ENCODE measurements around the gene SNX33. TPM values are rescaled to one million over a fixed set of nuclear protein-coding genes. Genes with fewer than 3 reads are reported as not detected.
A peak's percentile ranks its signal among the peaks of the same experiment; 100 is the strongest.
"Not testable (repeated sequence)": the region's sequence is repeated elsewhere in the genome, so short reads cannot be mapped to it uniquely, and the experiment has no call there.

Gene SNX33
- total and polyA plus RNA-seq, 2 donors from 2014 or later: 14.2 to 20.2 TPM

- no peak for DNase-seq
- Histone ChIP-seq H3K4me1 (ENCODE audit: control insufficient read depth in 2 of 3, insufficient read depth in 2 of 3, low read depth in 1 of 3, low read length in 3 of 3) (no peaks in the 10 kb centered on the region), H3K4me3 (ENCODE audit: low read length in 3 of 3) (no peak overlapping the region), H3K27ac (ENCODE audit: low read depth in 2 of 2, low read length in 2 of 2) (no peak overlapping the region), H3K9ac (ENCODE audit: low read length in 3 of 3) (no peak overlapping the region), H3K27me3 (ENCODE audit: control insufficient read depth, insufficient read depth, low read length) (no peaks in the 10 kb centered on the region), H3K9me3 (ENCODE audit: control insufficient read depth in 2 of 3, insufficient read depth in 1 of 3, low read length in 3 of 3) (no peaks in the 10 kb centered on the region), H3K36me3 (ENCODE audit: control insufficient read depth in 2 of 3, insufficient read depth in 3 of 3, low read length in 3 of 3) (no peaks in the 10 kb centered on the region)
- intact Hi-C loops (cut with DNase I): no loop called here
- no peak for FAIRE-seq
- no peak for TF ChIP-seq CTCF (IDR thresholded peaks at IDR 0.05; ENCODE audit: borderline replicate concordance, extremely low read depth, insufficient read depth)
These were observed 32.5 kb downstream of the SNX33 start for GRCh38 chr15:75680007-75680789.

GRCh38 chr15:75682181-75683135 is 34.7 kb downstream of the SNX33 start:
- DNase-seq: no peak
- Histone ChIP-seq H3K27me3 (ENCODE audit: control insufficient read depth, insufficient read depth, low read length) (no peaks in the 10 kb centered on the region), H3K9me3 (ENCODE audit: control insufficient read depth in 2 of 3, insufficient read depth in 1 of 3, low read length in 3 of 3) (no peaks in the 10 kb centered on the region), H3K4me3 (ENCODE audit: low read length in 3 of 3) (no peak overlapping the region), H3K36me3 (ENCODE audit: control insufficient read depth in 2 of 3, insufficient read depth in 3 of 3, low read length in 3 of 3) (no peaks in the 10 kb centered on the region), H3K4me1 (ENCODE audit: control insufficient read depth in 2 of 3, insufficient read depth in 2 of 3, low read depth in 1 of 3, low read length in 3 of 3) (no peaks in the 10 kb centered on the region), H3K9ac (ENCODE audit: low read length in 3 of 3) (no peak overlapping the region), H3K27ac (ENCODE audit: low read depth in 2 of 2, low read length in 2 of 2) (no peak overlapping the region)
- FAIRE-seq: no peak
- TF ChIP-seq CTCF (IDR thresholded peaks at IDR 0.05; ENCODE audit: borderline replicate concordance, extremely low read depth, insufficient read depth): no peak
- intact Hi-C loops (cut with DNase I): no loop called here

- H3K9ac ChIP-seq (ENCODE audit: low read length in 3 of 3); intact Hi-C loops (cut with DNase I); H3K9me3 ChIP-seq (ENCODE audit: control insufficient read depth in 2 of 3, insufficient read depth in 1 of 3, low read length in 3 of 3); FAIRE-seq; H3K4me1 ChIP-seq (ENCODE audit: control insufficient read depth in 2 of 3, insufficient read depth in 2 of 3, low read depth in 1 of 3, low read length in 3 of 3); H3K27me3 ChIP-seq (ENCODE audit: control insufficient read depth, insufficient read depth, low read length); H3K4me3 ChIP-seq (ENCODE audit: low read length in 3 of 3); H3K27ac ChIP-seq (ENCODE audit: low read depth in 2 of 2, low read length in 2 of 2); H3K36me3 ChIP-seq (ENCODE audit: control insufficient read depth in 2 of 3, insufficient read depth in 3 of 3, low read length in 3 of 3): not testable (repeated sequence)
- DNase-seq: peak; percentile 81 to 88 (median 84)
- peak; percentile 77 for TF ChIP-seq CTCF (IDR thresholded peaks at IDR 0.05; ENCODE audit: borderline replicate concordance, extremely low read depth, insufficient read depth)
These were observed 36.1 kb downstream of the SNX33 start for GRCh38 chr15:75683646-75684312.
